Measurements from ENCODE around the gene FTL.
A peak's percentile ranks its signal among the peaks of the same experiment; 100 is the strongest.

Gene FTL

GRCh38 chr19:48945817-48946216 lies 19.3 kb upstream of the FTL start:
- no peak for DNase-seq (ENCODE audit: low spot score)

GRCh38 chr19:48946463-48947257 lies 18.4 kb upstream of the FTL start:
- DNase-seq (ENCODE audit: low spot score): no peak

- no peak for DNase-seq (ENCODE audit: low spot score)
These were observed 17.9 kb upstream of the FTL start for GRCh38 chr19:48947258-48947542.

GRCh38 chr19:48950159-48950558 lies 14.9 kb upstream of the FTL start:
- DNase-seq (ENCODE audit: low spot score): no peak

- no peak for DNase-seq (ENCODE audit: low spot score)
These were observed 14.1 kb upstream of the FTL start for GRCh38 chr19:48950830-48951519.

DNA sequence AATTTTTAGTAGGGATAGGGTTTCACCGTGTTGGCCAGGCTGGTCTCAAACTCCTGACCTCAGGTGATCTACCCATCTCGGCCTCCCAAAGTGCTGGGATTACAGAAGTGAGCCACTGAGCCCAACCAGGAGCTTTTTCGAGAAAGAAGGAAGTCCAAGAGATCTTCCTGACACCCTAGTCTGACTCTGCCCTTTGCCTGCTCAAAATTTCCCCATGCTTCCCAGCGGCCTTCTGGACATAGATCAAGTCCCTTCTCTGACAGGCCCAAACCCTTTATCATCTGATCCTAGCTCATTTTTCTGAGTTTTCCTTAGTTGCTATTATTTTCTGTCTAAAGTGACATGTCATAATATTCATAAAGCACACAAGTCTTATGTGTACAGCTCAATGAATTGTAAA lies 12.0 kb upstream of the FTL start:
- DNase-seq (ENCODE audit: low spot score): no peak

DNA sequence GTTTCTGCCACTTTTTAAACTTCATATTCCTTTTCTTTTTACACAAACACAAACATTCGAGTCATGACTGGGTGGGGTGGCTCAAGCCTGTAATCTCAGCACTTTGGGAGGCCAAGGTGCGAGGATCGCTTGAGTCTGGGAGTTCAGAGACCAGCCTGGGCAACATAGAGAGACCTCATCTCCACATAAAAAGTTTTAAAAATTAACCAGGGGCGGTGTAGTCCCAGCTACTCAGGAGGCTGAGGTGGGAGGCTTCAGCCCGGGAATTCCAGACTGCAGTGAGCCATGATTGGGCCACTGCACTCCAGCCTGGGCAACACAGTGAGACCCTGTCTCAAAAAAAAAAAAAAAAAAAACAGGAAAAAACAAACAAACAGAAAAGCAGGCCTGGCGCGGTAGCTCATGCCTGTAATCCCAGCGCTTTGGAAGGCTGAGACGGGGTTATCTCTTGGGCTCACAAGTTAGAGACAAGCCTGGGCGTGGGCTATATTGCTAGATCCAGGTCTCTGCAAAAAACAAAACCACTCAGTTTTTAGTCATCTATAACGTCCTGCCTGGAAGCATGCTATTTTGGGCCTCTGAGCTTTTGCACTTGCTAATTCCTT lies 11.0 kb upstream of the FTL start:
- DNase-seq (ENCODE audit: low spot score): no peak

DNA sequence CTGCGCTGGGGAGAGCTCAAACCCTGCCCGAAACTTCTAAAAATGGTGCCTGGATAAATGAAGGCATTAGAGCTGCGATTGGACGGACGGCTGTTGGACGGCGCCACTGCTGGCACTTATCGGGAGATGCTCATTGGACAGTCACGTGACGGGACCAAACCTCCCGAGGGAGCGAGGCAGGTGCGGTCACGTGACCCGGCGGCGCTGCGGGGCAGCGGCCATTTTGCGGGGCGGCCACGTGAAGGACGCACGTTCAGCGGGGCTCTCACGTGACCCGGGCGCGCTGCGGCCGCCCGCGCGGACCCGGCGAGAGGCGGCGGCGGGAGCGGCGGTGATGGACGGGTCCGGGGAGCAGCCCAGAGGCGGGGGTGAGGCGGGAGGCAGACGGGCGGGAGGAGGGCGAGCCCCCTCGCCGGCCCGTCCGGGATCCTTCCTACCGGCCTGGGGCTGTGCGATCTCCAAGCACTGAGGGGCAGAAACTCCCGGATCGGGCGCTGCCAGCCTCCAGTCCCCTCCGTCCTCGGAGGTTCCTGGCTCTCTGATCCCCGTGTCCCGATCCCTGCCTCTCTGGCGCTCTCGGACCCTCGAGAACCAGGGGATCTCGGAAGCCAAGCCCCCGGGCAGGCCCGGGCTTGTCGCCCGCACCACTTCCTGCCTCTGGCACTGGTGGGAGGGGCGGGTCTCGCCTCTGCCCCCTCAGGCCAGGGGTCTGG lies 10.4 kb upstream of the FTL start, which contains the start of gene BAX:
Gene BAX (plus strand): TSS at position 281 of the 713 bp plus-strand sequence. CDS start 54 bp downstream, at position 335.
- peak; percentile 97 for DNase-seq (ENCODE audit: low spot score)

GRCh38 chr19:48955308-48955958 lies 9.7 kb upstream of the FTL start:
- no peak for DNase-seq (ENCODE audit: low spot score)

DNA sequence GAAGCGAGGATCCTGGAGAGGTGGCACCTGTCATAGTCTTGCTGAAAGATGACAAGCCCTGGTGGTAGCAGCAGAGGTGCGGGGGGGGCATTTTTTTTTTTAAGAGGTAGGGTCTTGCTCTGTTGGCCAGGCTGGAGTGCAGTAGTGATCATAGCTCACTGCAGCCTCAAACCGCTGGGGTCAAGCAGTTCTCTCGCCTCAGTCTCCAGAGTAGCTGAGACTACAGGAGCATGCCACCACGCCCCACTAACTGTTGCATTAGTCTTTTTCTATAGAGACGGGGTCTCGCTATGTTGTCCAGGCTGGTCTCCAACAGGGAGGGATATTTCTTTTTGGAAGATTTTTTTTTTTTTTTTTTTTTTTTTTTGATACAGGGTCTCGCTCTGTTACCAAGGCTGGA lies 7.1 kb upstream of the FTL start:
- no peak for DNase-seq (ENCODE audit: low spot score)

GRCh38 chr19:48959341-48960239 lies 5.5 kb upstream of the FTL start:
- no peak for DNase-seq (ENCODE audit: low spot score)

- no peak for DNase-seq (ENCODE audit: low spot score)
These were observed 4.0 kb upstream of the FTL start for GRCh38 chr19:48961051-48961649.

GRCh38 chr19:48961673-48962028 lies 3.5 kb upstream of the FTL start:
- DNase-seq (ENCODE audit: low spot score): no peak

GRCh38 chr19:48962029-48962848 lies 2.9 kb upstream of the FTL start:
- no peak for DNase-seq (ENCODE audit: low spot score)

DNA sequence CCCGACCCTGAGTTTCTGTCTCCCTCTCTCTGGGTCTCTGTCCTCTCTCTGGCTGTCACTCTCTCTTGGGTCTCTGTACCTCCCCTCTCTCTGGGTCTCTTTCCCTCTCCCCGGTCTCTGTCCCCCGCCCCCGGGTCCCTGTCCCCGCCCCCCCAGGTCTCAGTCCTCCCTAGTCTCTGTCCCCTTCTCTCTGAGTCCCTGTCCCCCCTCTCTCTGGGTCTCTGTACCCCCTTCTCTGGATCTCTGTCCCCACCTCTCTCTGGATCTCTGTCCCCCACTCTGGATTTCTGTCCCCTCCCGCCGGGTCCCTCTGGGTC lies 2.3 kb upstream of the FTL start:
- no peak for DNase-seq (ENCODE audit: low spot score)

DNA sequence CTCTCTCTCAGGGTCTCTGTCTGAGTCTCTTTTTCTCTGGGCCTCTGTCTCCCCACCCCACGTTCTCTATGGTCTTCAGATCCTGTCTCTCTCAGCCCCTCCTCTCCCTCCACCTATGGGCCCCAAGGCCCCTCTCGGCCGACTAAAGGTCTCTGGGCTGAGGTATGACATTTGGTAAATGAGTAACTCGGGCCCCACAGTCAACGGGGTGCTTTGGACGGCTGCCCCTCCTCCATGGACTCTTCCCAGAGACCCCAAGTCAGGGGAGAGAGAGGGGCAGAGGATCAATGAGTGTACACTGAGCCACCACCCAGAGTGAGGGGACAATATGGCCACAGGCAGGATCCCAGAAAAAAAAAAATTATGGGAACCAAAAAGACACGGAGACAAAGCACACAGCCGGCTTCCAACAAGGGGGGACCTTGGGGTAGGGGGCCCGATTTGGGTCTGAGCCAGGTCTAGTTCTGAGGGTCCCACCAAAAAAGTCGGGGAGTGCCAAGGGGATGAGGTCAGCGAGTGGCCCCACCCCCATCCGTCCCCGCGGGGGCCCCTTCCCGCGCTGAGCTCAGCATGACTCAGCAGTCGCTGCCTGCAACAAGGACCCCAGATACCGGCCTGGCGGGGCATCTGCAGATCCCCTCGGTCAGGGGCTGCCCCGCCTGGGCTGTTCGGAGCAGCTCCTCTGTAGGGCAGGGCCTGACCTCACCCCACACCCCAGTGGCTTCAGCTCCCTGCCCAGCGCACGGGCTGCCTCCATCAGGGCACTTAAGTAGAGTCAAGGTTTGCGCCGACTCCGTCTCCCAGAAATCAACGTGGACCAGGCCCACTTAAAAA lies 1.5 kb upstream of the FTL start:
- peak; percentile 85 for DNase-seq (ENCODE audit: low spot score)

- DNase-seq (ENCODE audit: low spot score): no peak
These were observed 687 bp upstream of the FTL start for GRCh38 chr19:48964205-48965039.
